Middle frontal gyrus (tissue), 1 donor: ENCODE results near the gene FCMR.

ENCODE experiments used
- DNase-seq: peaks from one replicate; pipeline ENCODE4 v3.0.0-alpha.2; 2015; ENCODE audit warnings: low spot score; ENCODE audit errors: extremely low spot score

FCMR gene

GRCh38 chr1:206921772-206922265 is at the start of gene FCMR:
Gene FCMR, minus strand, starts transcription at chr1:206921941. Its CDS starts 87 bp downstream, at chr1:206921854.
- DNase-seq: no peak

- no peak for DNase-seq
Observed at GRCh38 chr1:206971029-206971655, 49.4 kb upstream of the FCMR start.

GRCh38 chr1:206970446-206970845 is 48.7 kb upstream of the FCMR start, which contains the start of gene FCAMR:
Gene FCAMR, minus strand, starts transcription at chr1:206970460. Its CDS starts 335 bp downstream, at chr1:206970125.
- no peak for DNase-seq

DNA sequence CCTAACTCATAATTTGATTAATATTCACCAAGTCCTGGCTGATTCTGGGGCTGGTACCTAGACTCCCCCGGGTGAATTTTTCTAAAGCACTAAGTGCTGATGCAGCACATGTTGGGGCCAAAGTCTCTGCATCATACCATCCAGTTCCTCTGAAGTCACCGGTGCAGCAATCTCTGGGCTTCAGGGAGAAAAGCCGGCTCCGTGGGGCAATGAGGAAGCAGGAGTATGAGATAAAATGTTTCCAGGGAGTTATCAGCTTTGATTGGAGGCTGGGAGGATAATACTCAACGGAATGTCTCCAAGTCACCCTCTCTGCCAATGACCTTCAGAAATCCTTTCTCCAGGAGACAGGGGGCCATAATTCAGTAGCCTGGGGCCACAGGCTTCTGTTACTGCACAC is 47.3 kb upstream of the FCMR start:
- no peak for DNase-seq

- no peak for DNase-seq
Observed at GRCh38 chr1:206967096-206967849, 45.5 kb upstream of the FCMR start.

DNA sequence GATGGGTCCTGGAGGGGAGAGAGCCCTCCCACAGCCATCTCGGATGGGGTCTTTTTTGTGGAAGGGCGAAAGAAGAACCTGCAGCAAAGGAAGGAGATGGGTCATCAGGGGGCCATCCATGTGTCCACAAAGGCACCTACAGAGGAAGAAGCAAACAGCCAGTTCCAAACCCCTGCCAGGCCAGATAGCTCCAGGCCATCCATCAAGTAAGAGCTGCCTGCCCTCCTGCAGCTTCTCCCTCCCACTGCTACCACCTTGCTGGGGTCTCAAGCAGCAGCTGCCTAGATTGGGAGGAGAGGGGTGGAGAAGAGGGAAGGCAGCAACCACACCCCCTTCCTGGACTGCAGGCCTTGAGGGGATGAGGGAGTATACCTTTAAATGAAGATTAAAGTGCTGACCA is 44.0 kb upstream of the FCMR start:
- DNase-seq: no peak

DNA sequence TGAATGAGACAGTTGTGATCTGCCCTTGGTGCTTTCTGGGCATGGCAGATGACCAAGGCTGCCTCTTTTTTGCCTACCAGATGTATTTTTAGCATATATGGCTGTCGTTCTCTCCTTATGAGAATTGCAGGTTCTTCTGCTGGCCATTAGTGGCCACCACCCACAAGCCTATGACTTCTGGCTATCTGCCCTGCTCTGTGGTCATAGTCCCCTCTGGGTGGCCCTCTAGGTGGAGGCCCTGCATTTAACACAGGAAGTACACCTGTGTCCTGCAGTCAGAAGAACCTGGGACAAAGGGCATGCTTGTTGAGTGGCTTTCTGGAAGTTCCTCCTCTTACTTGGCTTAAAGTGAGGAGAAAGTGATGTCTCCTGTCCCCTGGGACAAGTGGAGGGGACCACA is 42.0 kb upstream of the FCMR start:
- DNase-seq: no peak

DNA sequence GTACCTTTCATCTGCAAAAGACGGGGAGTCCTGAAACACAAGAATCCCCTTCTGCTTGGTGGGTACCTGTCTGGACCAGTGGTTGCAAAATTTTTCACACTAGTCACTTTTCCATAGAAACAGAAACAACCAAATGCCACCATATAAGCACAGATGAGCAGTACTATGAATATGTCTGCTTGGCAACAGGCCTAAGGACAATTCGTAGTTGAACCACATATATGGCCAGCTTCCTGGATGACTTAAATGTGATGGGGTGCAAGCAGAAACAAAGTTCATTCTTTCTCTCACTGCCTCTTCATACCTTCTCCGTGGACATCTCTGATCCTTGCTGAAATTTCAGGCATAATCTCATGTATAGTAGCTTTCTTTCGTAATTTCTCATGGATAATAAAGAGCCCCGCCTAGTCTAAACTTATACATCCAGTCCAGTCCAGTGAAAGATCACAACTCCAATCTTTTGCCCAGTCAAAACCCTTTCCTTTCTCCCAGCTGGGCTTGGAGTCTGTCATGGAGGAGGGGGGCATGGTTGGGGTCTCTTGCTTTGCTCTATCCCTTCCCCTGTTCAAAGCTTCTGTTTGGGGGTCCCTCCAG is 41.5 kb upstream of the FCMR start:
- DNase-seq: no peak

DNA sequence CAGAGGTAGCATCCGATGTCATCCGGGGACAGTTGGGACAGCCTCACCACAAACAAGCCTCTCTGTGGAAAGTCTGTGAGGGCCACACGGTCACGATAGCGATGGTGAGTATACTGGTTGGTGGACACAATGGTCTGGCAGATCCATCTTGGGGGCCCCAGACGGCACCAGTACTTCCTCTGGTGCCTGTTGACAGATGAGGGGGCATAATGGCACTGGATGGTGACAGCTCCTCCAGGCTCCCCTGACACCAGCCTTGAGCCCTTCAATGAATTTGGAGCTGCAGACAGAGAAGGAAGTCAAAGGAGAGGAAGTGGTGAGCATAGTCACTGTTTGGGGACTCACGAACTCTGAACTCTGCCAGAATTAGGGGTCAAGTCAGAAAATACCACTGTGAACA is 40.5 kb upstream of the FCMR start:
- DNase-seq: no peak

DNA sequence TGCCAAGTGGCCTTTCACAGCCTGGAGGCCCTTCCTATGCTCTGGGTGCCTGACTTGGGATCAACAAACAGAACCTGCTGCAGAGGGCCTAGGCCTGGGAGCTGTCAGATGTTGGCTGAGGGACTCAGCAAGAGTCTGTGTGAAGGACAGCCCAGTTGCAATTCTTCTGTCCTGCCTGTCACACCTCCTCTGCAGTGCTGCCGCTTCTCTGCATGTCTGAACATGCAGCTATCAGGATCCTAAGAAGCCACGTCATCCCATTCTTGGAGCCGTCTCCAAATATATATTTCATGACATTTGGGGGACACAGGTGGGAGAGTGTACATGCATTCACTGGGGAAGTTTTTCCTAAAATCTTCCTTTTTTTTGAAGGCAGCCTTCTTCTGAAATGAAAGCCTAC is 39.9 kb upstream of the FCMR start:
- DNase-seq: no peak

DNA sequence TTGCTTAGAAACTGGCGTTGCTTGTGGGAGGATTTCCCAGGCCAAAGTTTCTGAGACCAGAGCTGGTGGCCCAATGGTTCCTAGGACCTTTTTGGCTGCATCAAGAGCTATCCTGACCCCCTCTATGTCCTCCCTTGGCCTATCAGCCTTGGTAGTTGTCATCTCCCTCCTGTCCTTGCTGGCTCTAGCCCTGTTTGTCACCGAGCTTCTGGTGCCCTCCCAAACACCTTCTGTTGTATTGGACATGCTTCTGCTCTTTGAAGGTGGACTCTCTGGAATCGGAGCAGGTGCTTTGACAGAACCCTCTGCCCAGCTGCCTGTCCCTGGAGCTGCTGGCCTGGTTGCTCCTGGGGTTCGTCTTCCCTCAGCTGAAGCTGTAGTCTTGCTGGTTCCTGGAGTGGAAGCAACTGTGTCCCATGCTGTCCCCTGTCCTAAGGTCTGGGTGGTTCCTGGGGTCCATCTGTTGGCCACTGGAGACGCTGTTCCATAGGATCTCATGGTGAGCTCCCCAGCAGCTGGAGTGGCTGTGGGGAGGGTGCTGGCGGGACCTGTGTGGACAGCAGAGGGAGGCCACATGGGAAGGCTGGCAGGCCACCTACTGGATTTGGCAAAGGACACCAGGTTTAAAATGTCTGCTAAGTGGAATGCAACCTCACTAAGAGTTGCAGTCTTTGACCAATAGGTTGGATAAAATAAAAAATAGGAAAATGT is 39.1 kb upstream of the FCMR start:
- DNase-seq: no peak

DNA sequence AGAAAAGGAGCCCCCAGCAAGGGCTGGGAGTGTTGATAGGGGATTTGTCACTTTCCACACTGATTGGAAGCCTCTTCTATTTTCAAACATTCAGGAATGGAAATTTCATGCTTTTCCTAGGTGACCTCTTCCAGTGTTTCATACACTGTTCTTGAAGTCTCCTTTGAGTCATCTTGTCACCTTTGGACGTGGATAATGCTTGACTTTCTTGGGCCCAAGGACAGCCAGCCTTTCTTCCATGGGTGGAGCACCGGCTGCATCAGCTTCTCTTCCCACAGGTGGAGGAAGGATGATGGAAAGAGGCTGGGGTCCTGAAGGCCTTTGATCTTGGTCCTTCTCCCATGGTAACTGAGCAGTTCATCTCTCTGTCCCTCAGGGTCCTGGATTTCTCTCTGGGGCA is 36.4 kb upstream of the FCMR start:
- DNase-seq: no peak

DNA sequence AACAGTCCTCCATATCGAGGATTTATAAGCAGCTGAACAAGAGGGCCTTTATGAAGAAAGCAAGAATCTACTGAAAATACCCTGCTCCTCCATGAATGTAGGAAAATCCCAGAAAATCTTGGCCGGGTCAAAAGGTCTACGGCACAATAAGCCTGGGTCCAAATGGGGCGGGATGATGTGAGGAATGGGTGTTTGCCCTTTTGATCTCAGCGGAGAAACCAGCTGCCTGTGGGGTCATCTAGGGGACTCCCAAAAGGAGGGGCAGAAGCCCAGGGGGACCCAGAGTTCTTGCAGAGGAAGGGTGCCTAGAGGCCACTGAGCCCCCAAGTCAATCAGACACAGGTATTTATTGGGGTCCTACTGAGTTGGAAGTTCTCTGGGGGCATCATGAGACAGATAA is 35.9 kb upstream of the FCMR start:
- no peak for DNase-seq

DNA sequence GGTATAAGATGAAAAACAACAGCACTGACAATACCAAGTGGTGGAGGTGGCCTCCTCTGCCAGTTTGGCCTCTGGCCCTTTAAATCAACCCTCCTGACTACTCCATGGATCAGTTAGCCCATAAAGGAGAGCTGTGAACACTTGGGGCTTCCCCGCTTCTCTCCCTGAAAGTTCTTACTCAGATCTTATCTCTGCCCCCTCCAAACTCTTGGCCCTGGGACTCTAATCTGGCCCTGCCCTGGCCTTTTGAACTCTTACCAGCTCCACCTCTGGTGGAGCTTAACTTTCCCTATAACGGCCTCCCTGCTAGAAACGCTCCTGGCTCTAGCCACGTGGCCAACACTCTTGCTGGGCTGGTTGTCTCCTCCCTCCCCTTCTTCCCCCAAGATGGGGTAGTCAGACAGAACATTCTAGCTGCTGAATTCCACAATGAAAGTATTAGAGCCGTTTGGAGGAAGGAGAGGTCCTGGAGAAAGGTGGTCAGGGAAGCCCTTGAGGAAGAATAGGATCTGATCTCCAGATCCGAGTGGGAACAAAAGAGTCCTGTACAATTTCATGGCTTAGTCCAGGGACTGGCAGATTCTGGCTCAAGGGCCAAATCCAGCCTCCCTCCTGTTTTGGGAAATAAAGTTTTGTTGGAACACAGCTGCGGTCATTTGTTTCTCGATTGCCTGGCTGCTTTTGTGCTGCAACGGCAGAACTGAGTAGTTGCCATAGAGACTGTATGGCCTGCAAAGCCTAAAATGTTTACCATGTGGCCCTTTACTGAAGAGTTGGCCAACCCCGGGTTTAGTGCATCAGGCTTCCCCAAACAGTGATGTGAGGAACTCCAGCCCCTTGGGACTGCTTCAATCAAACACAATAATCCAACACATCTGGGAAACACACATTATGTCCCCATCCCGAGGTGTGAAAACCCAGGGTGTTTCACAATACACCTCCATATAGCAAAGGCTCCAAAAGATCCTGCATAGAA is 34.0 kb upstream of the FCMR start:
- DNase-seq: no peak

DNA sequence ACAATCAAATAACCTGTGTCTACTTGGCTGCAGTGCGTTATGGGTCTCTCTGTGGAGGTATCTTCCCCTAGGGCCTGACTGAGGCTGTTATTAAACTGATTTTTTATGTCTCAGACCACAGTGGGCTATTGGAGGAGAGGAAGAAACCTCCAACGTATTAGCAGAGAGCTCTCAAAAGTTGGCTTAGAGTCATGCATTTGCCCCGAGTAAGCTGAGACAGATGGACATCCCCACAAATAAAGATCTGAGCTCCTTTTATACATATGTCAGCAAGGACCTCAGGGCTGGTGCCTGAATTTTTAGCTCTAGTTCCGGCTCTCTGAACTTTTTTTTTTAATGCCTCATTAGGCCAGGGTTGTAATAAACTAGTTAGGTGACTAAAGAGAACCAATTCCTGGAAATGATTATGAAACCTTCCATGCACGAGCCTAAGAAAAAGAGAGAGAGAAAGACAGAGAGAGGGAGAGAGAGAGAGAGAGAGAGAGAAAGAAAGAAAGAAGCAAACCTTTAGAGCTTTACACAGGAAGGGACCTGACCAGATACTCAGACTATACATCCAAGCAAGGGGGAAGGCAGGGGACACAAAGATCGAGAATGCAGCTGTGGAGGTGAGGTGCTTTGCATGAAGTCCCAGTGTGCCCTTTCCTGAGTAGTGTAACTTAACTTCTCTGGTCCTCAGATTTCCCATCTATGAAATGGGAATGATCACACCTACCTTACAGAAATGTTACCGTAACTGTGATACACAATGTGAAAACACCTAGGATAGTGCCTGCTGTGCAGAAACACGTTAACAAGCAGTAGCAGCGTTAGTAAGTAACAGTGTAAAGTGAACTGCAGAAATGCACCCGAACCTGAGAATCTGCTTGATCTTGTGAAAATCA is 33.0 kb upstream of the FCMR start:
- DNase-seq: no peak

- no peak for DNase-seq
Observed at GRCh38 chr1:206953626-206954025, 31.9 kb upstream of the FCMR start.

DNA sequence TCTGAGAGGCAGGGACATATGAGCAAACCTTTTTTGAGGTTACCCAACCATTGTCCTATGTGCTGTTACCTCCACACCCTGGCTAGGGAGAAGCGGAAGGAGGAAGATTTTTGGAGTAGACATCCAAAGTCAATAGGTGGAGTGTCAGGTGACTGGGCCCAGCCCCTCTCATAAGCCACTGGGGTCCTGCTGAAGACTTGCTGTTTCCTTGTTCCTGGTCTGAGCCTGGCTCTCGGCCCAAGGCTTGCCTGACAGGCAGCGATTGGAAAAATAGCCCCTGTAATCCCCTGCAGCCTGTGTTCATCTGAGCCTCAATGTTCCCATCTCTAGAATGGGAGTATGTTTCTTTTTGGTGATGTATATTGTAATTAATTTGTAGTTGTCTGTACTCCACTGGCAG is 31.4 kb upstream of the FCMR start:
- no peak for DNase-seq

- DNase-seq: no peak
Observed at GRCh38 chr1:206952171-206952570, 30.4 kb upstream of the FCMR start.

DNA sequence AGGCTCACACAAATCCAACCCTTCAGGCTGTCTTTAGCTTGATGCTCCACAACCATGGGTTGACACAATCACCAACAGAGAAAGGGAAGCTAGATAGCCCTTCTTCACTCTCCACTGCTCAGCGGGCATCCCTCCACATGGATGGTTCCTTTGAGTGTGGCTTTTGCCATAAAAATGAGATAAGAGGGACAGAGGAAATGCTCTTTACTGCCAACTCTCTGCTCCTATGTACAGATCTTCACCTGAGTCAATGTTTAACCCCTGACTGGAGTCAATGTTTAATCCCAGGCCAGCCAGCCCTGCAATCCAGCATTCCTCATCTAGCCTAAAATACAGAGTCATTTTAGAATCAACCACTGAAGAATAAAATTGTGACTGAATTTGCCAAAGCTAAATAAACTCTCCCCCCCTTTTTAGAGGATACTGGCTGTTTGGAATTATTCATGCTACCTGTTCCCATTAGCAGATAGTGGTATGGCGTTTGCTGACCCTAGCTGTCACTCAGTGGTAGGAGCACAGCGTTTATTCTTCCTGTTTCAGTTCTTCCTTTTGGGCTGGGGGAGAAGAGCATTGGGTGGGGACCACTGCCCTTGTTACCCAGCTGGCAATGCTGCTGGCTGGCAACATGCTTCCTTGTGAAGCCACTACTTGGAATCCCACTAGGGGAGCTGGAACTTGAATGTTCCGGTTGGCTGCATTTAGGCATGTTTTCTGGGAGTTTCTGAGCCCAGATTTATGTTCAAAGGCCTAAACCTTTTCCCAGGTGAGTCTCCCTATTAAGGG is 29.8 kb upstream of the FCMR start:
- no peak for DNase-seq
